Upper lobe of left lung (tissue), 6 donors: ENCODE measurements around the gene PLPP6. TPM values are rescaled to one million over a fixed set of nuclear protein-coding genes. Genes with fewer than 3 reads are reported as not detected.
"Not testable (repeated sequence)": the region's sequence is repeated elsewhere in the genome, so short reads cannot be mapped to it uniquely, and the experiment has no call there.

Experiments
- ATAC-seq, 2 donors: fragments of 200-7000 bp; cut with Tn5 transposase; one replicate each; pipeline ENCODE4 v1.9.1; 2022; ENCODE audit warnings: mild to moderate bottlenecking in 2 of 2, moderate library complexity in 2 of 2; ENCODE audit not compliant: low FRiP score in 2 of 2
- DNase-seq, 2 donors: peaks; one replicate each; pipeline ENCODE4 v3.0.0-alpha.2; 2019 to 2020
- H3K27ac ChIP-seq, 4 donors: fragments of 200-600 bp; sonication (generic); one replicate each; pipeline ENCODE4 v1.5.1; 2016 to 2019
- H3K27me3 ChIP-seq, 4 donors: fragments of 200-600 bp; sonication (generic); one replicate each; pipeline ENCODE4 v1.5.1; 2017 to 2019
- H3K36me3 ChIP-seq, 4 donors: fragments of 200-600 bp; sonication (generic); one replicate each; pipeline ENCODE4 v1.5.1; 2016 to 2019
- H3K4me1 ChIP-seq, 4 donors: fragments of 200-600 bp; sonication (generic); one replicate each; pipeline ENCODE4 v1.5.1; 2018 to 2019
- H3K4me3 ChIP-seq, 4 donors: fragments of 200-600 bp; sonication (generic); one replicate each; pipeline ENCODE4 v1.5.1; 2017 to 2019; ENCODE audit warnings: mild to moderate bottlenecking in 2 of 4, moderate library complexity in 1 of 4
- H3K9me3 ChIP-seq, 4 donors: fragments of 200-600 bp; sonication (generic); one replicate each; pipeline ENCODE4 v1.5.1; 2018 to 2019
- EP300 ChIP-seq, 4 donors: sonication (generic); formaldehyde crosslinking; IDR thresholded peaks; one replicate each; pipeline ENCODE4 v1.5.1; 2017; ENCODE audit warnings: antibody characterized with exemption in 4 of 4, control low read depth in 2 of 4
- POLR2A ChIP-seq, 4 donors: fragments of 450-650 bp; IDR thresholded peaks; one replicate each; pipeline ENCODE4 v1.5.1; 2016 to 2017; ENCODE audit warnings: antibody characterized with exemption in 4 of 4, mild to moderate bottlenecking in 2 of 4
- POLR2AphosphoS5 ChIP-seq, 2 donors: sonication (generic); formaldehyde crosslinking; IDR thresholded peaks; one replicate each; pipeline ENCODE4 v1.5.1; 2017; ENCODE audit warnings: antibody characterized with exemption in 2 of 2
- WGBS, 2 donors: methylation state at CpG; one replicate each; pipeline ENCODE4 v1.1.5; 2017 to 2018; 5-methylcytosine and 5-hydroxymethylcytosine counted together
- total RNA-seq, 6 donors: library from RNA; depleted of rRNA in 4 of 6; stranded (reverse); fragments of >200 nt in 4 of 6; gene quantifications; one replicate each; pipeline versions ENCODE4 v1.1.0 to v1.2.1, GENCODE V29; 2016 to 2021
- TF ChIP-seq, protein P1 (sequence below), 6 experiments: fragments of 450-650 bp in 4 of 6; fragments of 200-600 bp in 2 of 6; sonication (generic) in 2 of 6; IDR thresholded peaks; one replicate each; pipeline ENCODE4 v1.5.1; 2016 to 2019; ENCODE audit warnings: antibody characterized with exemption in 6 of 6
- donor health status: DM: no; HTN: no; CAD: no; lungs with moderate emphysema.
- donor health status: DM: no; HTN: yes; CAD: no; lungs with severe emphysema.

Gene PLPP6
- total RNA-seq, 6 donors from 2014 or later: 2.1 to 7.6 (median 5.9) TPM

DNA sequence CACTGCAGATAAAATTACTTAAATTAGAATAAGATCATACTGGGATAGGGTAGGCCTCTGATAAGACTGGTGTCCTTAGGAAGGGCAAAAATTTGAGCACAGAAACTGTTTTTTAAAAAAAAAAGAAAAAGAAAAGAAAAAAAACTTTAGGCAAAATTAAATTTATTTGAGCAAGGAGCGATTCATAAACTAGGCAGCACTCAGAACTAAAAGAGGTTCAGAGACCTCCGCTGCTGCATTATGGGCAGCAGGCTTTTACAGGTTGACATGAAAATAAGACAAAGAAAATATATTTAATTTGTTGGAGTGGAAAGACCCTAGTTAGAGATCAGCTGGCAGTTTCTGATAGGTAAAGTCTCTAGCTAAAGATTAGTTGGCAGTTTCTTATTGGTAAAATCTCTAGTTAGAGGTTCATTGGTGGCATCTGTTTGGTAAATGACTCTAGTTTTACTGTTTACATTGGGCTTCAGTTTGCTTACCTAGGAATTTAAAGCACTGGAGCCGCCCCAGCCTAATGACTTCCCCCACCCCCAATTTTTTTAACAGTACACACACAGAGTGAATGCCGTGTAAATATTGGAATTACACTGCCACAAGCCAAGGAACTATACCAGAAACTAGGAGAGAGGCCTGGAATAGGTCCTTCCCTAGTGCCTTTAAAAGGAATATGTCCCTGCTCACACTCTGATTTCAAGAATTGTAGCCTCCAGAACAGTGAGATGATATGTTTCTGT lies 4.5 kb upstream of the PLPP6 start:
- TF ChIP-seq EP300 (IDR thresholded peaks at IDR 0.05) (no peak), POLR2AphosphoS5 (IDR thresholded peaks at IDR 0.05) (no peak), POLR2A (IDR thresholded peaks at IDR 0.05) (no peak)
- TF ChIP-seq, protein P1, sequence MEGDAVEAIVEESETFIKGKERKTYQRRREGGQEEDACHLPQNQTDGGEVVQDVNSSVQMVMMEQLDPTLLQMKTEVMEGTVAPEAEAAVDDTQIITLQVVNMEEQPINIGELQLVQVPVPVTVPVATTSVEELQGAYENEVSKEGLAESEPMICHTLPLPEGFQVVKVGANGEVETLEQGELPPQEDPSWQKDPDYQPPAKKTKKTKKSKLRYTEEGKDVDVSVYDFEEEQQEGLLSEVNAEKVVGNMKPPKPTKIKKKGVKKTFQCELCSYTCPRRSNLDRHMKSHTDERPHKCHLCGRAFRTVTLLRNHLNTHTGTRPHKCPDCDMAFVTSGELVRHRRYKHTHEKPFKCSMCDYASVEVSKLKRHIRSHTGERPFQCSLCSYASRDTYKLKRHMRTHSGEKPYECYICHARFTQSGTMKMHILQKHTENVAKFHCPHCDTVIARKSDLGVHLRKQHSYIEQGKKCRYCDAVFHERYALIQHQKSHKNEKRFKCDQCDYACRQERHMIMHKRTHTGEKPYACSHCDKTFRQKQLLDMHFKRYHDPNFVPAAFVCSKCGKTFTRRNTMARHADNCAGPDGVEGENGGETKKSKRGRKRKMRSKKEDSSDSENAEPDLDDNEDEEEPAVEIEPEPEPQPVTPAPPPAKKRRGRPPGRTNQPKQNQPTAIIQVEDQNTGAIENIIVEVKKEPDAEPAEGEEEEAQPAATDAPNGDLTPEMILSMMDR (IDR thresholded peaks at IDR 0.05): no peak
- peaks cover 8 to 10% (median 9%) of the 10 kb centered on the region in 4 donors for H3K4me1 ChIP-seq
- WGBS, 2 donors: 81 to 85% methylated on average over 4 of the region's 4 CpGs
- ATAC-seq (no peak), DNase-seq (no peak)
- no peak overlapping the region for H3K4me3 ChIP-seq
- no peaks in the 10 kb centered on the region for H3K27me3 ChIP-seq
- H3K36me3 ChIP-seq: peaks cover 0 to 6% (median 0%) of the 10 kb centered on the region in 4 donors
- H3K9me3 ChIP-seq: no peaks in the 10 kb centered on the region
- peak overlapping the region in 3 of 4 donors; percentile 4 to 33 (median 27) for H3K27ac ChIP-seq

DNA sequence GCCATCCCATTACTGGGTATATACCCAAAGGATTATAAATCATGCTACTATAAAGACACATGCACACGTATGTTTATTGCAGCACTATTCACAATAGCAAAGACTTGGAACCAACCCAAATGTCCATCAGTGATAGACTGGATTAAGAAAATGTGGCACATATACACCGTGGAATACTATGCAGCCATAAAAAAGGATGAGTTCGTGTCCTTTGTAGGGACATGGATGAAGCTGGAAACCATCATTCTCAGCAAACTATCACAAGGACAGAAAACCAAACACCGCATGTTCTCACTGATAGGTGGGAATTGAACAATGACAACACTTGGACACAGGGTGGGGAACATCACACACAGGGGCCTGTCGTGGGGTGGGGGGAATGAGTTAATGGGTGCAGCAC lies 1.4 kb upstream of the PLPP6 start:
- not testable (repeated sequence) for H3K36me3 ChIP-seq, H3K27ac ChIP-seq, H3K27me3 ChIP-seq, ATAC-seq, H3K9me3 ChIP-seq, H3K4me3 ChIP-seq, DNase-seq
- H3K4me1 ChIP-seq: peaks cover 38 to 41% (median 39%) of the 10 kb centered on the region in 4 donors
- 93 to 95% methylated on average over 5 of the region's 5 CpGs for WGBS, 2 donors

GRCh38 chr9:4661165-4661564 lies 929 bp upstream of the PLPP6 start:
- Histone ChIP-seq H3K27ac (peak overlapping the region in 1 of 4 donors; percentile 93), H3K4me1 (peaks cover 38 to 45% (median 44%) of the 10 kb centered on the region in 4 donors), H3K9me3 (no peaks in the 10 kb centered on the region), H3K36me3 (no peaks in the 10 kb centered on the region), H3K27me3 (no peaks in the 10 kb centered on the region), H3K4me3 (no peak overlapping the region)
- DNase-seq (no peak), ATAC-seq (no peak)
- no peak for TF ChIP-seq POLR2AphosphoS5 (IDR thresholded peaks at IDR 0.05)
- 85 to 95% methylated on average over 1 of the region's 1 CpG for WGBS, 2 donors

- H3K36me3 ChIP-seq: no peaks in the 10 kb centered on the region
- WGBS, 2 donors: 6 to 7% methylated on average over 5 of the region's 5 CpGs
- H3K4me1 ChIP-seq: peaks cover 38 to 49% (median 45%) of the 10 kb centered on the region in 4 donors
- H3K9me3 ChIP-seq: no peaks in the 10 kb centered on the region
- ATAC-seq (no peak), DNase-seq (no peak)
- H3K27me3 ChIP-seq: no peaks in the 10 kb centered on the region
- peak overlapping the region; percentile 85 to 93 (median 89) for H3K27ac ChIP-seq
- TF ChIP-seq POLR2A (IDR thresholded peaks at IDR 0.05) (no peak), POLR2AphosphoS5 (IDR thresholded peaks at IDR 0.05) (no peak), EP300 (IDR thresholded peaks at IDR 0.05) (no peak)
- TF ChIP-seq, protein P1 (IDR thresholded peaks at IDR 0.05): no peak
- peak overlapping the region in 3 of 4 donors; percentile 84 to 97 (median 88) for H3K4me3 ChIP-seq
These were observed 483 bp upstream of the PLPP6 start for GRCh38 chr9:4661611-4662010.

- peak overlapping the region; percentile 85 to 93 (median 89) for H3K27ac ChIP-seq
- H3K4me1 ChIP-seq: peaks cover 38 to 53% (median 45%) of the 10 kb centered on the region in 4 donors
- TF ChIP-seq POLR2AphosphoS5 (IDR thresholded peaks at IDR 0.05) (no peak), POLR2A (IDR thresholded peaks at IDR 0.05) (no peak), EP300 (IDR thresholded peaks at IDR 0.05) (no peak)
- TF ChIP-seq, protein P1 (IDR thresholded peaks at IDR 0.05): no peak
- no peaks in the 10 kb centered on the region for H3K36me3 ChIP-seq
- peak overlapping the region; percentile 68 to 97 (median 86) for H3K4me3 ChIP-seq
- no peak for DNase-seq
- ATAC-seq: peak in 1 of 2 donors; percentile 5
- no peaks in the 10 kb centered on the region for H3K9me3 ChIP-seq
- 64 to 74% methylated on average over 6 to 7 of the region's 13 CpGs for WGBS, 2 donors
- no peaks in the 10 kb centered on the region for H3K27me3 ChIP-seq
These were observed 1.1 kb downstream of the PLPP6 start for GRCh38 chr9:4662989-4663792.
